Ascending aorta (tissue), 2 donors: ENCODE results near the gene MTREX. TPM values are rescaled to one million over a fixed set of nuclear protein-coding genes. Genes with fewer than 3 reads are reported as not detected.

Experiments
- DNase-seq, 2 donors: peaks; one replicate each; pipeline ENCODE4 v3.0.0-alpha.2; 2019; ENCODE audit warnings: low spot score in 2 of 2
- H3K27ac ChIP-seq, 2 donors: fragments of 200-600 bp; sonication (generic); one replicate each; pipeline ENCODE4 v1.5.1; 2016 to 2017; ENCODE audit warnings: mild to moderate bottlenecking in 1 of 2
- H3K27me3 ChIP-seq: fragments of 200-600 bp; sonication (generic); one replicate; pipeline ENCODE4 v1.5.1; 2017
- H3K36me3 ChIP-seq, 2 donors: fragments of 200-600 bp; sonication (generic); one replicate each; pipeline ENCODE4 v1.5.1; 2016
- H3K4me1 ChIP-seq, 2 donors: fragments of 200-600 bp; sonication (generic); one replicate each; pipeline ENCODE4 v1.5.1; 2016 to 2017; ENCODE audit warnings: mild to moderate bottlenecking in 1 of 2
- H3K4me3 ChIP-seq, 2 donors: fragments of 200-600 bp; sonication (generic); one replicate each; pipeline ENCODE4 v1.5.1; 2016 to 2017; ENCODE audit warnings: mild to moderate bottlenecking in 1 of 2
- H3K9me3 ChIP-seq, 2 donors: fragments of 200-600 bp; sonication (generic); one replicate each; pipeline ENCODE4 v1.5.1; 2016
- CTCF ChIP-seq, 3 experiments: fragments of 200-600 bp in 2 of 3; fragments of 450-650 bp in 1 of 3; sonication (generic) in 2 of 3; IDR thresholded peaks; one replicate each; pipeline ENCODE4 v1.5.1; 2016 to 2019; ENCODE audit warnings: antibody characterized with exemption in 3 of 3, mild to moderate bottlenecking in 1 of 3, moderate library complexity in 1 of 3
- intact Hi-C: fragments of 100-400 bp; cut with DNase I; formaldehyde crosslinking; loops from one replicate; pipeline ENCODE4 v1.15.1; 2023
- total RNA-seq: library from RNA; depleted of rRNA; stranded (reverse); fragments of >200 nt; gene quantifications from one replicate; pipeline ENCODE4 v1.1.0, GENCODE V29; 2016

Gene MTREX
- total RNA-seq, 1 donor from 2014 or later: 17.1 TPM

DNA sequence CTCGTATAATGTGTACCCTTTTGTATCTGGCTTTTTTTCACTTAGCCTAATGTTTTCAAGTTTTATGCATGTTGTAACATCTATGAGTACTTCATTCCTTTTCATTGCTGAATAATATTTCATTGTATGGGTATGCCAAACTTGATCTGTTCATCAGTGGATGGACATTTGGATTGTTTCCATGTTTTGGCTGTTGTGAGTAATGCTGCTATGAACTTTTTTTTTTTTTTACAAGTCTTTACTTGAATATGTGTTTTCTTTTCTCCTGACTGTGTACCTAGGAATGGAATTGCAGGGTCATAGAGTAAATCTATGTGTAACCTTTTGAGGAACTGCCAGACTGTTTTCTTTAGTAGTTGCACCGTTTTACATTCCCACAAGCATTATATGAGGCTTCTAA lies 52.4 kb downstream of the MTREX start:
- TF ChIP-seq CTCF (IDR thresholded peaks at IDR 0.05): no peak
- Histone ChIP-seq H3K27ac (peak overlapping the region; percentile 23 to 25), H3K27me3 (no peaks in the 10 kb centered on the region), H3K4me3 (no peak overlapping the region), H3K4me1 (no peaks in the 10 kb centered on the region), H3K36me3 (peaks cover 13 to 45% of the 10 kb centered on the region in 2 donors), H3K9me3 (no peaks in the 10 kb centered on the region)
- DNase-seq: no peak
- intact Hi-C loops: no loop called here

DNA sequence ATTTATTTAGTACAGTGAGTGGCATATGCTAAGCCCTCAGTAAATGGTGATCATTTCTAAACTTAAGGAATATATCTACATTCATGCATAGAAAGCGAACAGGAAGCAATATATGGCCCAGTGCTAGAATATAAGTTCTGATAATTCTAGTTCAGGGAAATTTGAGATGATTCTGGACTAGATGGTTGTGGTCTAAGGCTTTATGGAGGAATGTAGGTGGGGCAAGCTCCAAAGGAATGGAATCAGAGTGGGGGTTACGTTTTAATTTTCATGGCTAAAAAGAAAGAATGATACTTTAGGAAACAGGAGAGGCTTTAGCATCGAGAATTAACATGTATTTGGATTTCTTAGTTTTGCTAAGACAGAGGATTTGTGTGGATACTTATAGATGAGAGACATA lies 56.1 kb downstream of the MTREX start:
- Histone ChIP-seq H3K4me3 (no peak overlapping the region), H3K27ac (no peak overlapping the region), H3K9me3 (no peaks in the 10 kb centered on the region), H3K4me1 (no peaks in the 10 kb centered on the region), H3K36me3 (peaks cover 0 to 43% of the 10 kb centered on the region in 2 donors), H3K27me3 (no peaks in the 10 kb centered on the region)
- no peak for TF ChIP-seq CTCF (IDR thresholded peaks at IDR 0.05)
- intact Hi-C loops: no loop called here
- DNase-seq: no peak

GRCh38 chr5:55364537-55365055 lies 56.8 kb downstream of the MTREX start:
- no peak for DNase-seq
- Histone ChIP-seq H3K4me1 (no peaks in the 10 kb centered on the region), H3K9me3 (no peaks in the 10 kb centered on the region), H3K36me3 (peaks cover 0 to 43% of the 10 kb centered on the region in 2 donors), H3K4me3 (no peak overlapping the region), H3K27ac (no peak overlapping the region), H3K27me3 (no peaks in the 10 kb centered on the region)
- TF ChIP-seq CTCF (IDR thresholded peaks at IDR 0.05): no peak
- intact Hi-C loops: no loop called here

DNA sequence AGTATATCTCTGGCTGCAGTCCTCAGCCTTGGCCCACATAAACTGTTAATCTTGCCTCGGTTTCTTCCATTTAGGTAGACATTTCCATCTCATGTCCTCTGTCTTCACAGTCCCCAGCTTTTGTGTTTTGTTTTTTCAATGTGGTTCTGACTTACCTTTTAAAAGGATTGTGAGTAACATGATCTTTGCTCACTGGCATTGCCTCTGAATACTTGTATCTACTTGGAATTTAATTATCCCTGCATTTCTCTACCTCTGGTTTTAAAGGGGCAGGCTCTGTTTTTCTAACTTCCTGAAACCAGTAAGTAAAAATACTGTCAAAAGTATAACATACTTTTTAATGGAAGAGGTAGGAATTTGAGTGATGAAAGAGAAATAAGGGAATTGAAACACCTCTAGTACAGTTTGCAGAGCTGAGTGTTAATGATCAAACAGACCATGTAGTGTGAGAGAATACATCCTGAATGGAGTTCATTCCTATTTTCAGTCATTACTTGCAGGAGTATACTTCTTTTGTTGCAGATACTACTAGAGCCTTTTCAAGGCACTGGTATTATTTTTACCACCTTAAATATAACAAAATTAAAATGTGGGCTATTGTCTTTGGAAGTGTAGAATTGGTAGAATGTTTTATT lies 62.6 kb downstream of the MTREX start:
- no peak overlapping the region for H3K27ac ChIP-seq
- TF ChIP-seq CTCF (IDR thresholded peaks at IDR 0.05): no peak
- intact Hi-C loops: no loop called here
- H3K27me3 ChIP-seq: no peaks in the 10 kb centered on the region
- H3K36me3 ChIP-seq: peaks cover 4 to 59% of the 10 kb centered on the region in 2 donors
- no peaks in the 10 kb centered on the region for H3K9me3 ChIP-seq
- H3K4me1 ChIP-seq: no peaks in the 10 kb centered on the region
- H3K4me3 ChIP-seq: no peak overlapping the region
- DNase-seq: no peak

DNA sequence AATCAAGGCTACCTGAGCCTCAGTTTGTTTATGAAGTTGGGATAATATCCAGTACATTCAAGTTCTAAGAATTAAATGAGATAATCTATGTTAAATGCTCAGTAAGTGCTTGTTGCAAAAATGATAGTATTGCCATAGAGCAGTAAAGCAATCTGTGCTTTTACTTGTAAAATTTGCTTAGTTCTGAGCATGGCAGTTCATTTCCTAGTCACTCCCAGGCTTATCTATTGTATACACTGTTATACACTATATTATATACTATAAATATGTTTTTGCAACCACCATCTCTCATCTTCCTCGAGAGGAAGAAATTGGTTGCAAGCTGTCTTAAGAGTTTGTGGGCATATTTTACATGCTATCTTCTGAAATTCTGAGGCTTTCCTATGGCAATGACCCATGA lies 63.4 kb downstream of the MTREX start:
- Histone ChIP-seq H3K4me3 (no peak overlapping the region), H3K36me3 (peaks cover 4 to 63% of the 10 kb centered on the region in 2 donors), H3K27ac (no peak overlapping the region), H3K27me3 (no peaks in the 10 kb centered on the region), H3K4me1 (no peaks in the 10 kb centered on the region), H3K9me3 (no peaks in the 10 kb centered on the region)
- DNase-seq: no peak
- intact Hi-C loops: no loop called here
- TF ChIP-seq CTCF (IDR thresholded peaks at IDR 0.05): no peak
